Lower lobe of right lung (tissue), 2 donors: ENCODE data around the gene SHLD2. TPM values are rescaled to one million over a fixed set of nuclear protein-coding genes. Genes with fewer than 3 reads are reported as not detected.
A peak's percentile ranks its signal among the peaks of the same experiment; 100 is the strongest.
"Not testable (repeated sequence)": the region's sequence is repeated elsewhere in the genome, so short reads cannot be mapped to it uniquely, and the experiment has no call there.

ENCODE experiments used
- ATAC-seq, 2 donors: fragments of 200-7000 bp; cut with Tn5 transposase; one replicate each; pipeline ENCODE4 v1.9.1; 2020 to 2022; ENCODE audit warnings: mild to moderate bottlenecking in 2 of 2, moderate library complexity in 2 of 2
- DNase-seq: peaks from one replicate; pipeline ENCODE4 v3.0.0-alpha.2; 2020
- H3K27ac ChIP-seq: fragments of 200-600 bp; one replicate; pipeline ENCODE4 v1.8.0; 2022
- H3K27me3 ChIP-seq: fragments of 200-600 bp; one replicate; pipeline ENCODE4 v1.8.0; 2022; ENCODE audit warnings: low read depth
- H3K36me3 ChIP-seq: fragments of 200-600 bp; one replicate; pipeline ENCODE4 v1.8.0; 2022; ENCODE audit warnings: mild to moderate bottlenecking
- H3K4me1 ChIP-seq: fragments of 200-600 bp; one replicate; pipeline ENCODE4 v1.8.0; 2022
- H3K4me3 ChIP-seq: fragments of 200-600 bp; one replicate; pipeline ENCODE4 v1.8.0; 2022; ENCODE audit warnings: mild to moderate bottlenecking
- H3K9me3 ChIP-seq: fragments of 200-600 bp; one replicate; pipeline ENCODE4 v1.8.0; 2022
- intact Hi-C: fragments of 100-400 bp; cut with DNase I; formaldehyde crosslinking; loops from one replicate; pipeline ENCODE4 v1.11.0; 2022
- total RNA-seq: library from RNA; stranded (reverse); fragmentation: NEBNext Ultra II Directional; extraction: Animal tissue kit (Norgen Biotek cat#: 25700); gene quantifications from one replicate; pipeline ENCODE4 v1.2.1, GENCODE V29; 2021
- TF ChIP-seq, protein P1 (sequence below): fragments of 200-600 bp; IDR thresholded peaks from one replicate; pipeline ENCODE4 v1.8.0; 2022; ENCODE audit warnings: antibody characterized with exemption, mild to moderate bottlenecking
- donor health status: DM: no; HTN: yes; CAD: no; lungs with severe emphysema.

SHLD2 gene
- total RNA-seq, 1 donor from 2014 or later: 23.2 TPM

DNA sequence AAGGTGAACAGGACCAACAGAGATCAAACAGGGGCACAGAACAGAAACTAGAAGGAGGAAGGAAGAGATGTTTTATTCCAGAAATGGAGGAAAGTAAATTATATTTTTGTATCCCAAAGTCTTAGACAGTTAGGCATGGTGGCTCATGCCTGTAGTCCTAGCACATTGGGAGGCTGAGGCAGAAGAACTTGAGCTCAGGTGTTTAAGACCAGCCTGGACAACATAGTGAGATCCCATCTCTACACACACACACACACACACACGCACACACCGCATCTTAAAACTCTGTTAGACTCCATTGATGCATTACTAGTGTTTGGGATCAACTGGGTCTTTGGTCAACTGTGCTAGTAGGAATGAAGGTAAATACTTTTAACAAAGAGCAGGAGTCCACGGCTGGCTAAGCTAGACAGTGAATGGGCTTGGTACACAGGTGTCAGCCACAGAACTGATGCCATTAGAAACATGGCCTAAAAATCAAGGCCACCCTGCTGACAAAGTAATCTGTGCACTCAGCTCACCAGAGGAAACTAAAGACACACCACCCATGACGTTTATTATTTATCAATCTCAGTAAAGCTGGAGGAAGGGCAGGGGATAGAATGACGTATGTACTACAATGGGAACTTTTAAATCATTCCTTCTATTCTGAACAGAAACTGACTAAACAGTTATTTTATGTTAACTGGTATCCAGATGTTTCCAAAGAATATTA is 11.3 kb upstream of the SHLD2 start:
- peak; percentile 55 to 75 for ATAC-seq
- H3K4me3 ChIP-seq, H3K27me3 ChIP-seq, DNase-seq, H3K9me3 ChIP-seq, H3K36me3 ChIP-seq, intact Hi-C loops: not testable (repeated sequence)
- Histone ChIP-seq H3K27ac (peak overlapping the region; percentile 71), H3K4me1 (peaks cover 59% of the 10 kb centered on the region)

GRCh38 chr10:87084291-87084782 is 10.7 kb upstream of the SHLD2 start:
- peak; percentile 47 to 65 for ATAC-seq
- intact Hi-C loops, DNase-seq, H3K9me3 ChIP-seq, H3K36me3 ChIP-seq, H3K4me3 ChIP-seq, H3K27me3 ChIP-seq: not testable (repeated sequence)
- Histone ChIP-seq H3K4me1 (peaks cover 65% of the 10 kb centered on the region), H3K27ac (peak overlapping the region; percentile 71)

- DNase-seq: no peak
- Histone ChIP-seq H3K4me1 (peaks cover 69% of the 10 kb centered on the region), H3K27me3 (no peaks in the 10 kb centered on the region), H3K4me3 (no peak overlapping the region), H3K9me3 (no peaks in the 10 kb centered on the region), H3K36me3 (no peaks in the 10 kb centered on the region), H3K27ac (no peak overlapping the region)
- ATAC-seq: no peak
- intact Hi-C loops: no loop called here
- TF ChIP-seq, protein P1, sequence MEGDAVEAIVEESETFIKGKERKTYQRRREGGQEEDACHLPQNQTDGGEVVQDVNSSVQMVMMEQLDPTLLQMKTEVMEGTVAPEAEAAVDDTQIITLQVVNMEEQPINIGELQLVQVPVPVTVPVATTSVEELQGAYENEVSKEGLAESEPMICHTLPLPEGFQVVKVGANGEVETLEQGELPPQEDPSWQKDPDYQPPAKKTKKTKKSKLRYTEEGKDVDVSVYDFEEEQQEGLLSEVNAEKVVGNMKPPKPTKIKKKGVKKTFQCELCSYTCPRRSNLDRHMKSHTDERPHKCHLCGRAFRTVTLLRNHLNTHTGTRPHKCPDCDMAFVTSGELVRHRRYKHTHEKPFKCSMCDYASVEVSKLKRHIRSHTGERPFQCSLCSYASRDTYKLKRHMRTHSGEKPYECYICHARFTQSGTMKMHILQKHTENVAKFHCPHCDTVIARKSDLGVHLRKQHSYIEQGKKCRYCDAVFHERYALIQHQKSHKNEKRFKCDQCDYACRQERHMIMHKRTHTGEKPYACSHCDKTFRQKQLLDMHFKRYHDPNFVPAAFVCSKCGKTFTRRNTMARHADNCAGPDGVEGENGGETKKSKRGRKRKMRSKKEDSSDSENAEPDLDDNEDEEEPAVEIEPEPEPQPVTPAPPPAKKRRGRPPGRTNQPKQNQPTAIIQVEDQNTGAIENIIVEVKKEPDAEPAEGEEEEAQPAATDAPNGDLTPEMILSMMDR: no peak
Measured at GRCh38 chr10:87085537-87085936, 9.5 kb upstream of the SHLD2 start.

GRCh38 chr10:87089746-87090145 is 5.3 kb upstream of the SHLD2 start:
- Histone ChIP-seq H3K9me3 (no peaks in the 10 kb centered on the region), H3K27me3 (no peaks in the 10 kb centered on the region), H3K36me3 (no peaks in the 10 kb centered on the region), H3K4me3 (no peak overlapping the region), H3K27ac (no peak overlapping the region), H3K4me1 (peaks cover 58% of the 10 kb centered on the region)
- DNase-seq: no peak
- TF ChIP-seq, protein P1: no peak
- ATAC-seq: no peak
- intact Hi-C loops: no loop called here

GRCh38 chr10:87090779-87091178 is 4.2 kb upstream of the SHLD2 start:
- TF ChIP-seq, protein P1: no peak
- Histone ChIP-seq H3K9me3 (no peaks in the 10 kb centered on the region), H3K4me3 (no peak overlapping the region), H3K36me3 (no peaks in the 10 kb centered on the region), H3K27ac (no peak overlapping the region), H3K4me1 (peaks cover 56% of the 10 kb centered on the region), H3K27me3 (no peaks in the 10 kb centered on the region)
- ATAC-seq: no peak
- DNase-seq: no peak
- intact Hi-C loops: no loop called here

DNA sequence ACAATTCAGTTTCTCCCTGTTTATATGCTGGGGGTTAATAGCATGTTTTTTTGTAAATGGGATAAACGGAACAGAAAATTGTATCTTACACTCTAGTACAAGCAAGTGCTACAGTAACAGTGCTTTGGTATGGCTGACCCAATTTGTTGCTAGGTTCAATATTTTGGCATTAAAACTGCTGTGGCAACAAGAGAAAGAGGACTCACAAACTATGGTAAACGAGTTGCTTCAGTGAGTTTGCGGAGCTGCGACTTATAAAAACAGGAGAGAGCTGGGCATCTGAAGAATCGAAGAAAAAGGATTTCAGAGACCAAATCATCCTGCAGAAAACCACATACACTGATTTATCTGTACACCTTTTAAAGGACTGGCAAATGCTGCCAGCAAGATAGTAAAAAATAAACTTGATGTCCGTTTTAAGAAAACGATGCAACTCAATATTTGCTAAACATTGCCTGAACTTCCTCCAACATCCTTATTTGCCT is 2.6 kb upstream of the SHLD2 start:
- intact Hi-C loops: no loop called here
- TF ChIP-seq, protein P1: no peak
- DNase-seq (no peak), ATAC-seq (no peak)
- no peaks in the 10 kb centered on the region for H3K27me3 ChIP-seq
- H3K27ac ChIP-seq: peak overlapping the region; percentile 96
- no peaks in the 10 kb centered on the region for H3K9me3 ChIP-seq
- peak overlapping the region; percentile 78 for H3K4me3 ChIP-seq
- no peaks in the 10 kb centered on the region for H3K36me3 ChIP-seq
- peaks cover 56% of the 10 kb centered on the region for H3K4me1 ChIP-seq
